KMS-11 (cell line): ENCODE data around the gene C1orf52.

Experiments used
- H2AFZ ChIP-seq: fragments of 200-600 bp; sonication (generic); 2 replicates; pipeline ENCODE4 v1.6.1; 2016; ENCODE audit warnings: antibody characterized with exemption, mixed run types, low read depth
- H3K27ac ChIP-seq: fragments of 200-600 bp; sonication (generic); 2 replicates; pipeline ENCODE4 v1.6.1; 2016; ENCODE audit warnings: mild to moderate bottlenecking, mixed run types
- H3K27me3 ChIP-seq: fragments of 200-600 bp; sonication (generic); 2 replicates; pipeline ENCODE4 v1.6.1; 2017; ENCODE audit warnings: mild to moderate bottlenecking, low read depth, mixed run types, moderate library complexity; ENCODE audit not compliant: insufficient read depth
- H3K36me3 ChIP-seq: fragments of 200-600 bp; sonication (generic); 2 replicates; pipeline ENCODE4 v1.6.1; 2017; ENCODE audit warnings: mild to moderate bottlenecking, mixed run types; ENCODE audit not compliant: insufficient read depth
- H3K4me1 ChIP-seq: fragments of 200-600 bp; sonication (generic); 2 replicates; pipeline ENCODE4 v1.6.1; 2016; ENCODE audit warnings: mild to moderate bottlenecking, low read depth, mixed run types; ENCODE audit not compliant: poor library complexity, severe bottlenecking
- H3K4me2 ChIP-seq: fragments of 200-600 bp; sonication (generic); 2 replicates; pipeline ENCODE4 v1.7.0; 2016; ENCODE audit warnings: mild to moderate bottlenecking, mixed run types
- H3K4me3 ChIP-seq: fragments of 200-600 bp; sonication (generic); IDR thresholded peaks from 2 replicates; pipeline ENCODE4 v1.6.1; 2017; ENCODE audit warnings: low read depth, low read length, mixed read lengths; ENCODE audit not compliant: insufficient read depth
- H3K79me2 ChIP-seq: fragments of 200-600 bp; sonication (generic); 2 replicates; pipeline ENCODE4 v1.6.1; 2016; ENCODE audit warnings: low read depth, mixed run types; ENCODE audit not compliant: insufficient read depth
- H3K9ac ChIP-seq: fragments of 200-600 bp; sonication (generic); 2 replicates; pipeline ENCODE4 v1.6.1; 2016; ENCODE audit warnings: mild to moderate bottlenecking, mixed run types
- H4K20me1 ChIP-seq: fragments of 200-600 bp; sonication (generic); 2 replicates; pipeline ENCODE4 v1.6.1; 2016; ENCODE audit warnings: mild to moderate bottlenecking, mixed run types; ENCODE audit not compliant: insufficient read depth
- TF ChIP-seq, protein P1 (sequence below): fragments of 200-600 bp; sonication (generic); conservative IDR thresholded peaks from 2 replicates; pipeline ENCODE4 v1.6.1; 2017; ENCODE audit warnings: low read depth, mild to moderate bottlenecking, antibody characterized with exemption, low read length, moderate library complexity, mixed read lengths

The C1orf52 gene

DNA sequence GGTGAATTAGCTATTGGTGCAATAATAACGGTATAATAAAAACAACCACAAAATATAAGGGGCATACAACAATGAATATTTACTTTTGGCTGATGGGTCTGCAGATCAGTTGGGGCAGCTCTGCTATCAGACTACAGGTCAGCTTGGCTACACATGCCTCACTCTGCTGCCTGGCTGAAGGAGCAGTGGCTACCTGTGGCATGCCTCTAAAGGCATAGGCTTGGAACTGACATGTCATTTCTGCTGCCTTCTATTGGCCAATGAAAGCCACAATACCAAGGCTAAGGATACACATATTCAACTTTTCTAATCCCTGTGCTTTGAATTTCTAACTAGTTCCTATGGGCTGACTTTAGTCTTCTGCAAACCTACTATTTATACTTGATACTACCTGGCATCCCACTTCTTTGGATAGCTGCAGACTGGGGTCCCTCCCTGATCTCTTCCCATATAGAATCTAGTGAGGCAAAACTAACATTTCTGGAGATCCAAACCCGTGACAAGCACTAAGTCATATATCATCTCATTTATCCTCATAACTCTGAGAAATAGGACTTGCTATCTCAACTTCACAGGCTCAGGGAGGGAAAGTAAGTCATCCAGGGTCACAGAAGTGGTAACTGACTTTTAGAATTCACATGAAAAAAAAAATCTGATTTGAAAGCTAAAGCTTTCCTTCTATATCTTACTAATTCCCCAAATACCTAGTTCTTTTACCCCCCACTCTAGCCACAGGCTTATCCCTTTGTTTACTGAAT lies 39.4 kb downstream of the C1orf52 start:
- Histone ChIP-seq H3K27ac (no peak overlapping the region), H3K36me3 (no peaks in the 10 kb centered on the region), H3K4me3 (no peak overlapping the region), H3K79me2 (no peaks in the 10 kb centered on the region), H2AFZ (no peak overlapping the region), H3K4me2 (no peak overlapping the region), H3K4me1 (no peaks in the 10 kb centered on the region), H3K9ac (no peak overlapping the region), H4K20me1 (no peaks in the 10 kb centered on the region), H3K27me3 (no peaks in the 10 kb centered on the region)
- TF ChIP-seq, protein P1, sequence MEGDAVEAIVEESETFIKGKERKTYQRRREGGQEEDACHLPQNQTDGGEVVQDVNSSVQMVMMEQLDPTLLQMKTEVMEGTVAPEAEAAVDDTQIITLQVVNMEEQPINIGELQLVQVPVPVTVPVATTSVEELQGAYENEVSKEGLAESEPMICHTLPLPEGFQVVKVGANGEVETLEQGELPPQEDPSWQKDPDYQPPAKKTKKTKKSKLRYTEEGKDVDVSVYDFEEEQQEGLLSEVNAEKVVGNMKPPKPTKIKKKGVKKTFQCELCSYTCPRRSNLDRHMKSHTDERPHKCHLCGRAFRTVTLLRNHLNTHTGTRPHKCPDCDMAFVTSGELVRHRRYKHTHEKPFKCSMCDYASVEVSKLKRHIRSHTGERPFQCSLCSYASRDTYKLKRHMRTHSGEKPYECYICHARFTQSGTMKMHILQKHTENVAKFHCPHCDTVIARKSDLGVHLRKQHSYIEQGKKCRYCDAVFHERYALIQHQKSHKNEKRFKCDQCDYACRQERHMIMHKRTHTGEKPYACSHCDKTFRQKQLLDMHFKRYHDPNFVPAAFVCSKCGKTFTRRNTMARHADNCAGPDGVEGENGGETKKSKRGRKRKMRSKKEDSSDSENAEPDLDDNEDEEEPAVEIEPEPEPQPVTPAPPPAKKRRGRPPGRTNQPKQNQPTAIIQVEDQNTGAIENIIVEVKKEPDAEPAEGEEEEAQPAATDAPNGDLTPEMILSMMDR: no peak

DNA sequence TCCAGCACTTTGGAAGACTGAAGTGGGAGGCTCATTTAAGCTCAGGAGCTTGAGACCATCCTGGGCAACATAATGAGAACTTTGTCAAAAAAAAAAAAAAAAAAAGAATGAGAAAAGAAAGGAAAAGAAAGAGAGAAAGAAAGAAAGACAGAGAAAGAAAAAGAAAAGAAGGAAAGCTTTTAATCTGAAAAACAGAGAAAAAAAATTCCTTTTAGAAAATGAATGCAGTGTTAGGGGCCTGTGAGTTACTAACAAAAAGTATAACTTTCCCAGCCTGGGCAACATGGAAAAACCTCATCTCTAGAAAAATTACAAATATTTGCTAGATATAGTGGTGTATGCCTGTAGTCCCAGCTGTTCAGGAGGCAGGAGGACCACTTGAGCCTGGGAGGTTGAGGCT lies 42.8 kb downstream of the C1orf52 start:
- Histone ChIP-seq H3K4me1 (no peaks in the 10 kb centered on the region), H3K4me3 (no peak overlapping the region)
- TF ChIP-seq, protein P1: no peak

DNA sequence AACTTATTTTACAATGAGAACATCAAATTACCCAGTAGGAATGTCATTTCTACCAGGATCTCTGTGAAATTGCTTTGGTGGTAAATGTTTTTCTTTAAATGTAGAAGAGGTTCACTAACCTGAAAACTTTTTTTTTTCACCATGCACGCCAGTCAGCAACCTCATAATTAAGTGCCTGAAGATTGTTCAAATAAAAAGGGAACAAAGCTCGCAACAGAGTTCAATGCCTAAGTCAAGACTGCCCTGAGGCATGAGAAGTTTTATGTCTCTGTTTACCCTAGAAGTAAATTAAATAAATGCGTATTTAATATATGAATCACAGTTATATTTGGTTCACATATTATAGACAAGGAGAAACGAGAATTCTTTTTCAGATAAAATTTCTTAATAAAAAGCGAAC lies 44.8 kb downstream of the C1orf52 start:
- H3K36me3 ChIP-seq: no peaks in the 10 kb centered on the region
- no peak overlapping the region for H2AFZ ChIP-seq
- H3K9ac ChIP-seq: no peak overlapping the region
- TF ChIP-seq, protein P1: no peak
- H4K20me1 ChIP-seq: no peaks in the 10 kb centered on the region
- H3K4me2 ChIP-seq: no peak overlapping the region
- no peaks in the 10 kb centered on the region for H3K79me2 ChIP-seq
- no peaks in the 10 kb centered on the region for H3K27me3 ChIP-seq
- H3K4me1 ChIP-seq: no peaks in the 10 kb centered on the region
- no peak overlapping the region for H3K4me3 ChIP-seq
- no peak overlapping the region for H3K27ac ChIP-seq

More for the DNA sequence above, 42.8 kb downstream of the C1orf52 start:
- Histone ChIP-seq H2AFZ (no peak overlapping the region), H3K4me2 (no peak overlapping the region), H3K79me2 (no peaks in the 10 kb centered on the region), H3K9ac (no peak overlapping the region), H3K27me3 (no peaks in the 10 kb centered on the region), H3K27ac (no peak overlapping the region), H3K36me3 (no peaks in the 10 kb centered on the region), H4K20me1 (no peaks in the 10 kb centered on the region)

DNA sequence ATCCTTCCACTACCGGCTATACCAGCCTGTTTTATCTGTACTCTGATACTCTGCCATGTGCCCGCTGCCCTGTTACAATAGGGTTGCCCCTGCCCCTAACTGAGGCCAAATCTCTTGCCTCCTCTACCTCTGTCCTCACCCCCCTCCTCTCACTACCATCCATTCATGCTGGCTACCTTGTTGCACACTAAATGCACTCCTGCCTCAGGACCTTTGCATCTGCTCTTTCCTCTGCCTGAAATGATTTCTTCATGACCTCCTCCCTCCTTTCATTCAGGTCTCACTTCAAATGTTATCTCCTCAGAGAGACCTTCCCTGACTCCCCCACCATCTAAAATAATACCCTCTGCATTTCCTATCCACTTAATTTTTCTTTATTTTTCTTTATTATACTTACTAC lies 51.0 kb downstream of the C1orf52 start:
- Histone ChIP-seq H3K36me3 (no peaks in the 10 kb centered on the region), H3K4me3 (no peak overlapping the region), H3K27me3 (no peaks in the 10 kb centered on the region), H3K9ac (no peak overlapping the region), H3K4me1 (no peaks in the 10 kb centered on the region), H3K27ac (no peak overlapping the region), H3K79me2 (no peaks in the 10 kb centered on the region), H3K4me2 (no peak overlapping the region), H4K20me1 (no peaks in the 10 kb centered on the region), H2AFZ (no peak overlapping the region)
- TF ChIP-seq, protein P1: no peak
